GM18858 (cell line): ENCODE measurements around the gene AGFG2.

Source experiments
- ATAC-seq: cut with Tn5 transposase; IDR thresholded peaks from one replicate; pipeline ENCODE4 v1.9.1; 2021; ENCODE audit not compliant: unreplicated experiment

Gene AGFG2

GRCh38 chr7:100570954-100571828, 32.2 kb downstream of the AGFG2 start:
- no peak for ATAC-seq

DNA sequence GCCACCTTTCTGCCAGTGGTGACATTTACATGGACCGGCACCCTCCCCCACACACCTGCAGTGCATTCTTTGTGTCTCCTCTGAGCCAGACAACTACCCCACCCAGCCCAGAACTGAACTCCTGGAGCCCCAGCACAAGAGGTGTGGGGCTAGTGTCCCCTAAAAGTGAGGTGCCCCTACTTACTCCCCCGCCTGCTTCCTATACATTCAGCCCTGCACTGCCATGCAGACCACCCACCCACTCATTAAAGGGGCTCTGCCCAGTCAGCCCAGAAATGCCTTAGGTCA, 32.8 kb downstream of the AGFG2 start:
- no peak for ATAC-seq

GRCh38 chr7:100572281-100572948, 33.4 kb downstream of the AGFG2 start:
- ATAC-seq: no peak

- no peak for ATAC-seq
Observed at GRCh38 chr7:100572949-100573675, 34.1 kb downstream of the AGFG2 start.

DNA sequence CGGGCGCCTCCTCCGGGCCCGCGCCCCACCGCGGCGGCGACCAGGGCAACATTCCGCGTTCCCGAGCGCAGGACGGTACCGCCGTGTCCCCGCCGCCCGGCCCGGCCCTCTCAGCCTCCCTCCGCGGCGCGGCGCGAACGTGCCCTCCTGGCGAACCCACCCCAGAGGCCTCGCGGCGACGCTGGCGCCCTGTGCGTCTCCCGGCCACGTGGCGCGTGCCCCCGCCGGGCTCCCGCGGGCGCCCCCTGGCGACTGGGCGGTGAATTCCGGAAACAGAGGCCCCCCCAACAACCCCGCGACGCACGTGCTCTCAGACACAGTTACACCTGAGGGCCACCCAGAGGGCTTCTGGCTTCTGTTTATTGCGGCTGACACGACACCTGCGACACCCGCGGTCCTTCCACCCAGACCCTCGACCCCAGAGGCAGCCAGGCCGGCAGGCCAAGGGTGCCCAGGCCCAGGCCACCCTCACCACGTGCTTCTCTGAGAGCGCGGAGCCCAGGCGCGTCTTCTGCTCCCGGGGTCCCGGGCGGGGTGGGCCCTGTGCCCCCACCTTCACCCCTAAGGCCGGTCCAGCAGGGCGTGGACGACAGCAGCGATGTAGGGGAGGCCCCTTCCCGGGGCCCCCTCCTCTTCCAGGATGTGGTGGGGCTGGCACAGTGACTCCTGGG, 34.8 kb downstream of the AGFG2 start, which contains the start of gene SAP25:
Gene SAP25, minus strand, starts transcription at position 210 of the 671 bp plus-strand sequence. Its CDS starts 158 bp downstream, at position 52.
- no peak for ATAC-seq

- ATAC-seq: no peak
Observed at GRCh38 chr7:100574362-100575205, 35.6 kb downstream of the AGFG2 start.

- no peak for ATAC-seq
Observed at GRCh38 chr7:100575206-100575631, 36.2 kb downstream of the AGFG2 start.

- ATAC-seq: no peak
Observed at GRCh38 chr7:100575746-100576383, 36.9 kb downstream of the AGFG2 start.

DNA sequence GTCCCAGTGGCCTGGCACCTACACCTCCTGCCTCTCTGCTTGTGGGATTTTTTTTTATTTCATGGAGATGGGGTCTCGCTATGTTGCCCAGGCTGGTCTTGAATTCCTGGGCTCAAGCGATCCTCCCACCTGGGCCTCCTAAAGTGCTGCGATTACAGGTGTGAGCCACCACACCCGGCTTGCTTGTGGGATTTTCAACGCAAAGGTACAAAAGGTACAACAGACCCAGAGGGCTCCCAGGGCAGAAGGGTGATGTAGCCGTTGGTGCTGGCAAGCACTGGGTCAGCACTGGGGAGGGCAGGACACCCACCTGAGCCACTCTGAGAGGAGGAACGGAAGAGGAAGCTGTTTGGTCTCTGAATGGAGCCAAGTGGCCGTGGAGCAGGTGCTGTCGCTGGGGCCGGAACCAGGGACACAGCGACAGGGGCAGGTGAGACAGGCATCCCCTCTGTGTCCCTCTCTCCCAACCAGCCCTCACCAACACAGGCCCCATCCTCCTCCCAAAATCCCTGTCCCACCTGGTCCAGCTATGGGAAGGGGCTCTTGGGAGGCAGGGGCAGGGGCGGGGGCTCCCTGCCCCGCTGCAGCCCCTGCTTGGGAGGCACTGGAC, 37.5 kb downstream of the AGFG2 start:
- no peak for ATAC-seq

DNA sequence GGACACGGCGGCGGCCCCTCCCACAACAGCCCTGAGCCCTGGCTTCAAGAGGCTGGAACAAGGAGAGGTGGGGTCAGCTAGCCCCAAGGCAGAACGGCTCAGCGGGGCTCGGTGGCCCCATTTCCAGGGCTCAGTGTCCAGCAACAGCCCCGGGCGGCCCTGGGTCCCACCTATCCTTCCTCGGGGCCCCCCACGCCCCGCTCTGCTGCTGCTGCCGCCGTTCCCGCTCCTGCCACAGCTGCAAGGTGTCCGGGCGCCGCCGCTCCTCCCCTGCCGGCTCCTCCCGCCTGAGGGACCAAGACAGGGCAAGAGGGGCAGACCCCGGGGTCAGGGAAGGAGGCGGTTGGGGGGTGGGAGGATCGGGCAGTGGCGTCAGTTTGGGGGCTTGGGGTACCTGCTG, 38.1 kb downstream of the AGFG2 start:
- ATAC-seq: no peak

DNA sequence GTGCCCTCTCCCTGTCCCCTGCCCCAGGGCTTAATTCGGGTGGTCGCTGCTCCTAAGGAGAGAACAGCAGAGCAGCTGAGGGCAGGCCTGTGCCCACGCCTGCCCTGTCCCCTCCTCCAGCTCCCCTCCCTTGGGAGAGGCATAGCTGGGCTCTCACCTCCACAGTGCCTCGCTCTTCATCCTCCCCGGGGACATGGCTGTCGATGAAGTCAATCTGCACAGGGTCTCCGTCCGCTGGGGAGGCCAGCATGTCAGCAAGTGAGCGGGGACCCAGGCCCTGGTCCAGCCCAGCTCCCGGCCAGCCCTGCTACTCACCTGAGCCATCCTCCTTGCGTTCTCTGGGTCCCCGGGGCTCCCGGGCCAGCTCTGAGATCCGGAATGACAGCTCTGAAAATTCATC, 38.5 kb downstream of the AGFG2 start:
- no peak for ATAC-seq

DNA sequence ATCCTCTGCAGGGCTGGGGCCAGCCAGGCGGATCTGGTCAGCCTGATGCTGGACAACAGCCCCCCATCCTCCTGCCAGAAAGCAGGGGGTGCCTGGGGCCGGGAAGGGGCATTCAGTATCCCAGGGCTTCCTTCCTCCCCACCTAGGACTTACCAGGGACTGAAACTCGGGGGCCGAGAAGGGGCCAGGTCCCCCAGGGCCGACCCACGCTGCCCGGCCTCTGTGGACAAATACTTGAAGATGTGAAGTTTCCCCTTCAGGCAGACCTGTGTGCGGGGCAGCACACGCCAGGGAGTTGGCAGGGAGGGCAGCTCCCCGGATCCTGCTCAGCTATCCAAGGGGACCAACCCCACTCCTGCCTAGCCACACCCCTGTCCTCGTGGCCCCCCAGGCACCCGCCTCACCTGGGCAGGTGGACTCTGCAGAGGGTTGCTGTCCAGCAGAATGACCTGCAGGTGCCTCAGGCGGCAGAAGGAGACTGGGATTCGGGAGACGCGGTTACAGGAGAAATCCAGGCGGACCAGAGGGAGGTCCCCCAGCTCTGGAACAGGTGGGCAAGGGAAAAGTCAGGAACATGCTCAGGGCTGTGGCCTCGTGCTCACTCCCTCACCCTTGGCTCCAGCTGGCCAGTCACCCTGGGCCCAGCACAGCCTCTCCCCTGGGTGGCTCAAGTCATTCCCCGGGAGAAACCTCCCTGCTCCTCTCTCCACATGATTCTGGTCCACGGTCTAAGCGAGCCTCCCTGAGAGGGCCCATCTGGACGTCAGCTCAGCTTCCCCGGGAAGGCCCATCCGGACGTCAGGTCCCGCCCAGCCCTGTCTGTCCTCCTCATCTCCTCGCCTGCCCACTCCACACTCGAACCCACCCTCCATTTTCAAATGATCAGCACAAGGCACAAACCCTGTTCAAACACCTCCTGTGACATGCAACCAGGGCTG, 39.5 kb downstream of the AGFG2 start:
- no peak for ATAC-seq

DNA sequence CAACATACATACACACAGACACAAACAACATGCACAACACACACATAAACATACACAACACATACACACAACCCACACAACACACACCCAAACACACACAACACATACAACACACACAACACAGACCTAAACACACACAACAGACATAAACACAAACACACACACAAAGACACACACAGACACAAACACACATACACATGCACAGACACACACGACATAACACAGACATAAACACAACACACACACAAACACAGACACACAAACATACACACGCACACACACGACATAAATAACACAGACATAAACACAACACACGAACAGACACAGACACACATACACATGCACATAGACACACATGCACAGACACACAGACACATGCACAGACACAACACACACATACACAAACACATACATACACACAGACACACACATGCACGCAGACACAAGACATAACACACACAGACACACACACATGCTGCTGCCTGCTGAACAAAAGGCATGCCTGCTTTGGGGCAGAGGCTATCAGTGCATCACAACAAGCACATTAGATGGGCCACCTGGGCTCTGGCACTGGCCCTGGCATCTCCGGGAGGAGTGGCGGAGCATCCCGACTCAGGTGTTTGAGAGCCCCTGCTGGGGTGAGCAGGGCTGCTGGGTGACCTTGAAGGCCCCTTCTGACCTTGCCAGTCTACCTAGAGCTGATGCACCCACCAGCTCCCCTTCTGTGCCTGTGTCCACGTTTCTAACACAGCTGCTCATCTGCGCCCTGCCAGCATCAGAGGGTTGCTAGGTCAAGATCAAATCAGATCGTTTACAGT, 41.7 kb downstream of the AGFG2 start:
- ATAC-seq: no peak

DNA sequence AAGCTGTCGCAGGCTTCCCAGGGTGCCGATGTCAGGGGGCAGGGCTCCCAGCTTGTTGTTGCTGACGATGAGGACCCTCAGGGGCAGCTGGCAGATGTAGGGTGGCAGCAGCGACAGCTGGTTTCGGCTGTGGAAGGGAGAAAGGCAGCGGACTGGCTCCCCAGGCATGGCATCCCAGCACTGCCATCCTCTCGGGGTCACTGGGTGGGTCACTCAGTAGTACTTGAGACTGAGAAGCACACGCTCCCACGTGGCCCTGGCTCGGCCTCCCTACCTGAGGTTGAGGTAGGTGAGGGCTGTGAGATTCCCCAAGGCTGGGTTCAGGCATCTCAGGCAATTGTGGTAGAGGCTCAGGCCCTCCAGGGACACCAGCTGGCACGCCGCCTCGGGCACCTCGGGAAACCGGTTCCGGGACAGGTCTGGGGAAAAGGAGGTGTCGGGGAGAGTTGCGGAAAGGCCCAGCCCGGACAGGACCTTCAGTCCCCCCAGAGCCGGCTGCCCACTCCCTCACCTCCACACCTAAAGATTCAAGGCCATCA, 43.1 kb downstream of the AGFG2 start:
- no peak for ATAC-seq

GRCh38 chr7:100582650-100583049, 43.6 kb downstream of the AGFG2 start:
- ATAC-seq: no peak

DNA sequence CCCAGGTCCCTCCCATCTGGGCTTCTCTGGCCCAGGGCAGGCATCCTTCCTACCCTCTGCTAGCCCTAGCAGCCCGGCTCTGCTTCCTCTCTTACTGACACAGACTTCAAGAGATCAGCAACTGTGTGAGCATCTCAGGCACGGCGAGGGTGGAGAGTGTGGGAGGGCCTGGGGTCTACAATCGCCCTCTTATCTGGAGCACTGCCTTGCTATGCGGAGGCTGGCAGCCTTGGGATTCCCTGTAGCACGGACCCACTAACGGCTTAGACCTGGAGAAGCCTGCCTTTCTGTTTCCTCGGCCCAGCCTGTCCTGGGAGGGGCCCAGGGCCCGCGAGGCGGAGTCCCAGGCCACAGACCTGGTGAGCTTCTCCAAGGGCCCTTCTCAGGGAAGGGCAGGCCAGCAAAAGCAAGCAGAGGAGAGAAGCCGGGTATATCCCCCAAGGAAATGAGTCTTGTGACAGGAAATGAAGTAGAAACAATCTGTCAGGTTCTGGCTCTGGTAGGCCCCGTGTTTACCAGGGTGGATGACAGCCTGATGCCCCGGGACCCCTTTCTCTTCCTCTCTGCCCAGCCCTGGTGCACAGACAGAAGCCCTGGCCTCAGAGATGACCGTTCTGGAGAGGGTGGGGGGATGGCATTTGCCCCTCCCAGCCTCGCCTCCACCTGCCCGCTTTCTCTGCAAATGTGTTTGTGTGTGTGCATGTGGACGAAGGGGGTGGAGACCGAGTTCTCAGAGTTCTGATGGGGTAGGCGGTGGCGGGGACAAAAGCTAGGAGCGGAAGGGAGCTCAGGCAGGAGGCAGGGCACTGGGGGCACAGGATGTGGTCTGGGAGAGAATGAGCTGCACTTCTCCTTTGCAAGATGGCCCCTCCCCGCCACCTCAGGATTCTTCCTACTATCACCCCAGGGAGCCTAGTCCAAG, 44.4 kb downstream of the AGFG2 start:
- ATAC-seq: no peak
